Amniotic epithelial cell (primary cell): ENCODE measurements around the gene ALOX15B.
A peak's percentile ranks its signal among the peaks of the same experiment; 100 is the strongest.

Source experiments
- DNase-seq: peaks from one replicate; pipeline ENCODE4 v3.0.0-alpha.2; 2010; ENCODE audit warnings: low read depth

The ALOX15B gene

GRCh38 chr17:8038954-8039610 lies at the start of gene ALOX15B:
Gene ALOX15B, plus strand, starts transcription at chr17:8039059. Its CDS starts 97 bp downstream, at chr17:8039156.
- no peak for DNase-seq

GRCh38 chr17:7989781-7990655 lies 48.8 kb upstream of the ALOX15B start:
- DNase-seq, result peak; percentile 55

- DNase-seq, result peak; percentile 89
These were observed 46.3 kb upstream of the ALOX15B start for GRCh38 chr17:7992516-7992915.

GRCh38 chr17:7992924-7993323 lies 45.9 kb upstream of the ALOX15B start:
- no peak for DNase-seq

GRCh38 chr17:7993972-7994589 lies 44.8 kb upstream of the ALOX15B start:
- DNase-seq, result no peak

GRCh38 chr17:7995724-7996123 lies 43.1 kb upstream of the ALOX15B start:
- DNase-seq, result no peak

GRCh38 chr17:7997186-7997585 lies 41.7 kb upstream of the ALOX15B start:
- DNase-seq, result peak; percentile 46

- no peak for DNase-seq
These were observed 36.7 kb upstream of the ALOX15B start, which contains the start of gene GUCY2D for GRCh38 chr17:8001976-8002720. Gene GUCY2D, plus strand, starts transcription at chr17:8002615. Its CDS starts 433 bp downstream, at chr17:8003048.

- no peak for DNase-seq
These were observed 35.9 kb upstream of the ALOX15B start for GRCh38 chr17:8002721-8003593.

- DNase-seq, result no peak
These were observed 35.2 kb upstream of the ALOX15B start for GRCh38 chr17:8003594-8004181.

GRCh38 chr17:8004899-8005298 lies 34.0 kb upstream of the ALOX15B start:
- peak; percentile 84 for DNase-seq

GRCh38 chr17:8005357-8005756 lies 33.5 kb upstream of the ALOX15B start:
- DNase-seq, result no peak

- no peak for DNase-seq
These were observed 32.7 kb upstream of the ALOX15B start for GRCh38 chr17:8005967-8006730.

GRCh38 chr17:8006836-8007680 lies 31.8 kb upstream of the ALOX15B start:
- DNase-seq, result no peak

GRCh38 chr17:8007836-8008235 lies 31.0 kb upstream of the ALOX15B start:
- DNase-seq, result no peak

GRCh38 chr17:8012045-8012580 lies 26.7 kb upstream of the ALOX15B start:
- no peak for DNase-seq

GRCh38 chr17:8012996-8013640 lies 25.7 kb upstream of the ALOX15B start:
- DNase-seq, result no peak
